ENCODE data around the gene STMN1. TPM values are rescaled to one million over a fixed set of nuclear protein-coding genes. Genes with fewer than 3 reads are reported as not detected.

STMN1 gene
- total RNA-seq, 1 experiment from 2014 or later, result 933 TPM

- CTCF ChIA-PET, result no interaction called here
- no peak for DNase-seq (ENCODE audit: low spot score)
- intact Hi-C loops (cut with micrococcal nuclease; ENCODE audit: unreplicated experiment), result no loop called here
These were observed 18.2 kb upstream of the STMN1 start for GRCh38 chr1:25924454-25924853.

DNA sequence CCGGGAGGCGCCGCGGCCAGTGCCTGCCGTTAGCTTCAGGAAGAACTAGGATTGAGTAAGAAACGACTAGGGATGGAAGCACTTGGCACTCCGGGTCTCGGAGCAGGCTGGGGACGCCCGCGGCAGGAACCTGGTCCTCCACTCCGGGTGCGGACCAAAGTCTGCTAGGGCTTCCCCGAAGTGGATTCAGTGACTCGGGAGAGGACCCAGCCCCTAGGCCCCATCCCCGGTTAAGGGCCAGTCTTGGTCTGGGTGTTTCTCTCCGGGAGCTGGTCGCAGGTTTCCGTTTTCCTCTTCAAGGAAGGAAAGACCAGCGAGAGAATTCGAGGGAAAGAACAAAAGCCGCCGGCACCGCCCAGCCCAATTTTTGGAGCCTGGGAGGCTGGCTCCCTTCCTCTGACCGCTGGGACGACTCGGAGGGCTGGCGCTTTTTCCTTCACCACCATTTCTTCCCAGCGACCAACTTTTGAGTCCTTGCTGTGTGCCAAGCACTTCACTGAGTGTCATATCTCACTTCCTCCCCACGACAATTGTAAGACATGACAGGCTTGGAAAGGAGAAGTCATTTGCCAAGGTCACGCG is 16.8 kb upstream of the STMN1 start:
- no peak for TF ChIP-seq EZH2 (IDR thresholded peaks at IDR 0.05; ENCODE audit: borderline replicate concordance, low read depth, low read length, poor library complexity, severe bottlenecking)
- TF ChIP-seq CTCF (conservative IDR thresholded peaks at IDR 0.05; ENCODE audit: low read depth, low read length), result no peak
- DNase-seq (ENCODE audit: low spot score), result peak; percentile 54
- Histone ChIP-seq H3K9me3 (ENCODE audit: low read depth, low read length, poor library complexity, severe bottlenecking) (no peaks in the 10 kb centered on the region), H3K4me1 (ENCODE audit: insufficient read depth, low read length, poor library complexity, severe bottlenecking) (peaks cover 10% of the 10 kb centered on the region), H3K27me3 (replicated peaks; ENCODE audit: insufficient read depth, low read depth, low read length, poor library complexity) (no peaks in the 10 kb centered on the region), H3K36me3 (ENCODE audit: insufficient read depth, low read length, poor library complexity, severe bottlenecking) (no peaks in the 10 kb centered on the region), H3K4me3 (ENCODE audit: low read depth, low read length, poor library complexity, severe bottlenecking) (peak overlapping the region; percentile 52), H3K27ac (ENCODE audit: low read depth, low read length, poor library complexity, severe bottlenecking) (peak overlapping the region; percentile 27)
- intact Hi-C loops (cut with micrococcal nuclease; ENCODE audit: unreplicated experiment), result no loop called here
- no TSS peak for BruUV-seq (replicated peaks)
- POLR2A ChIA-PET (ENCODE audit: low non-redundant PET), result interaction anchor here (0.5 kb wide), 1 partner anchor 17 kb away, joined by 3 read pairs; the partner anchor contains the start of gene STMN1
- CTCF ChIA-PET, result no interaction called here

More at GRCh38 chr1:25924454-25924853, 18.2 kb upstream of the STMN1 start:
- H3K4me1 ChIP-seq (ENCODE audit: insufficient read depth, low read length, poor library complexity, severe bottlenecking), result peaks cover 10% of the 10 kb centered on the region
- H3K27ac ChIP-seq (ENCODE audit: low read depth, low read length, poor library complexity, severe bottlenecking), result no peak overlapping the region
- no peak overlapping the region for H3K4me3 ChIP-seq (ENCODE audit: low read depth, low read length, poor library complexity, severe bottlenecking)
- no TSS peak for BruUV-seq (replicated peaks)
- POLR2A ChIA-PET (ENCODE audit: low non-redundant PET), result no interaction called here
- no peaks in the 10 kb centered on the region for H3K9me3 ChIP-seq (ENCODE audit: low read depth, low read length, poor library complexity, severe bottlenecking)
- H3K27me3 ChIP-seq (replicated peaks; ENCODE audit: insufficient read depth, low read depth, low read length, poor library complexity), result no peaks in the 10 kb centered on the region
- H3K36me3 ChIP-seq (ENCODE audit: insufficient read depth, low read length, poor library complexity, severe bottlenecking), result no peaks in the 10 kb centered on the region
- TF ChIP-seq CTCF (conservative IDR thresholded peaks at IDR 0.05; ENCODE audit: low read depth, low read length), result no peak
- no peak for TF ChIP-seq EZH2 (IDR thresholded peaks at IDR 0.05; ENCODE audit: borderline replicate concordance, low read depth, low read length, poor library complexity, severe bottlenecking)

- H3K36me3 ChIP-seq (ENCODE audit: insufficient read depth, low read length, poor library complexity, severe bottlenecking), result no peaks in the 10 kb centered on the region
- peak overlapping the region; percentile 27 for H3K27ac ChIP-seq (ENCODE audit: low read depth, low read length, poor library complexity, severe bottlenecking)
- BruUV-seq (replicated peaks), result no TSS peak
- H3K4me1 ChIP-seq (ENCODE audit: insufficient read depth, low read length, poor library complexity, severe bottlenecking), result peaks cover 10% of the 10 kb centered on the region
- peak; percentile 70 for DNase-seq (ENCODE audit: low spot score)
- POLR2A ChIA-PET (ENCODE audit: low non-redundant PET), result interaction anchor here (0.5 kb wide), 1 partner anchor 16 kb away, joined by 3 read pairs; the partner anchor contains the start of gene STMN1
- CTCF ChIA-PET, result no interaction called here
- peak overlapping the region; percentile 52 for H3K4me3 ChIP-seq (ENCODE audit: low read depth, low read length, poor library complexity, severe bottlenecking)
- no peak for TF ChIP-seq EZH2 (IDR thresholded peaks at IDR 0.05; ENCODE audit: borderline replicate concordance, low read depth, low read length, poor library complexity, severe bottlenecking)
- no peak for TF ChIP-seq CTCF (conservative IDR thresholded peaks at IDR 0.05; ENCODE audit: low read depth, low read length)
- no peaks in the 10 kb centered on the region for H3K9me3 ChIP-seq (ENCODE audit: low read depth, low read length, poor library complexity, severe bottlenecking)
- no peaks in the 10 kb centered on the region for H3K27me3 ChIP-seq (replicated peaks; ENCODE audit: insufficient read depth, low read depth, low read length, poor library complexity)
- intact Hi-C loops (cut with micrococcal nuclease; ENCODE audit: unreplicated experiment), result no loop called here
These were observed 16.1 kb upstream of the STMN1 start for GRCh38 chr1:25922056-25922970.
